Glomerular visceral epithelial cell (primary cell): Measurements from ENCODE around the gene SLMAP.
A peak's percentile ranks its signal among the peaks of the same experiment; 100 is the strongest.
"Not testable (repeated sequence)": the region's sequence is repeated elsewhere in the genome, so short reads cannot be mapped to it uniquely, and the experiment has no call there.

Experiments used
- DNase-seq: peaks from one replicate; pipeline ENCODE4 v3.0.0-alpha.2; 2016; ENCODE audit errors: extremely low spot score

The SLMAP gene

DNA sequence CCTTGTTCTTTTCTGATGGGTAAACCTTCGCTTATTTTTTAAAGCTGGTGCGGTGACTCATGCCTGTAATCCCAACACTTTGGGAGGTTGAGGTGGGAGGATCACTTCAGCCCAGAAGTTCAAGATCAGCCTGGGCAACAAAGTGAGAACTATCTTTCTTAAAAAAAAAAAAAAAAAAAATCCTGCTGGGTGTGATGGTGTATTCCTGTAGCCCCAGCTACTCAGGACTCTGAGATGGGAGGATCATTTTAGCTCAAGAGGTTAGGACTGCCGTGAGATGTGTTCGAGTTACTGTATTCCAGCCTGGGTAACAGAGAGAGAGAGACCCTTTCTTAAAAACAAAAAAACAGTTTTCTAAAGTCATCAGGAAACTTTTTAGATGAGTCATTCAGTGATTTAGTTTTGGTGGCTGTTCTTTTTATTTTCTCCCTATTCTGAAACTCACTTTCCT lies 37.7 kb downstream of the SLMAP start:
- DNase-seq, result no peak

DNA sequence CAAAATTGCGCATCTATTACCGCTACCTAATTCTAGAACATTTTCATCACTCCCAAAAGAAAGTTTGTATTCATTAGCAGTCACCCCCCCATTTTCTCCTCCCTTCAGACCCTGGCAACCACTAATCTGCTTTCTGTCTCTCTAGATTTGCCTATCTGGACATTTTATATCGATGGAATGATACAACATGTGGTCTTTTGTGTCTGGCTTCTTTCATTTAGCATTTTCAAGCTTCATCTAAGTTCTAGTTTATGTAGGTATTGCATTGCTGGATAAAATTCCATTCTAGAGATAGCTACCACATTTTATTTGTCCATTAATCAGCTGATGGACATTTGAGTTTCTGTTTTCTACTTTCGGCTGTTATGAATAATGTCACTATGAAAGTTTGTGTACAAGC lies 38.4 kb downstream of the SLMAP start:
- no peak for DNase-seq

DNA sequence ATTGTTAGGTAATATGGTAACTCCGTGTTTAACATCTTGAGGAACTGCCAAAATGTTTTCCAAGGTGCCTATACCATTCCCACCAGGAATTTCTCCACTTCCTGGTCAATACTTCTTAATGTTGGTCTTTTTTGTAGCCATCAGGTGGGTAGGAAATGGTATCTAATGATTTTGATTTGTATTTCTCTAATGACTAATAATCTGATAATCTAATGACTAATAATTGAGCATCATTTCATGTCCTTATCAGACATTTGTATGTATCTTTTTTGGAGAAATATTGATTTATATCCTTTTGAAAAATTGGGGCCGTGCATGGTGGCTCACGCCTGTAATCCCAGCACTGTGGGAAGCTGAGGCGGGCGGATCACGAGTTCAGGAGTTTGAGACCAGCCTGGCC lies 38.8 kb downstream of the SLMAP start:
- no peak for DNase-seq

DNA sequence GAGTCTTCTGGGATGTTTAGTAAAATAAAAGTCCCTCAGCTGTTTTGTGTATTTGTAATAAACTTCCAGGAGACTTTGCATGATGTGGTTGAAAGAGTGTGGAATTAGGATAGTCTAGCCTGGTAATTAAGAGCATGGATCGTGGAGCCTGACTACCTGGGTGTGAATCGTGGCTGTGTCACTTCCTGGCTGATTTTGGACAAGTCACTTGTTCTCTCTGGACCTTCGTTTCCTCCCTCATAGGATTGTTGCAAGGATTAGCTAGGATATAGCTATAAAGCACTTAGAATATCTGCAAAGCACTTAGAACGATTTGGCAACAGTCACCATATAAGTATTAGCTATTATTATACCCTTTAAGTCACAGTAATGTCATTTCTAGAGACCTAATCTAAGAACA lies 40.2 kb downstream of the SLMAP start:
- no peak for DNase-seq

DNA sequence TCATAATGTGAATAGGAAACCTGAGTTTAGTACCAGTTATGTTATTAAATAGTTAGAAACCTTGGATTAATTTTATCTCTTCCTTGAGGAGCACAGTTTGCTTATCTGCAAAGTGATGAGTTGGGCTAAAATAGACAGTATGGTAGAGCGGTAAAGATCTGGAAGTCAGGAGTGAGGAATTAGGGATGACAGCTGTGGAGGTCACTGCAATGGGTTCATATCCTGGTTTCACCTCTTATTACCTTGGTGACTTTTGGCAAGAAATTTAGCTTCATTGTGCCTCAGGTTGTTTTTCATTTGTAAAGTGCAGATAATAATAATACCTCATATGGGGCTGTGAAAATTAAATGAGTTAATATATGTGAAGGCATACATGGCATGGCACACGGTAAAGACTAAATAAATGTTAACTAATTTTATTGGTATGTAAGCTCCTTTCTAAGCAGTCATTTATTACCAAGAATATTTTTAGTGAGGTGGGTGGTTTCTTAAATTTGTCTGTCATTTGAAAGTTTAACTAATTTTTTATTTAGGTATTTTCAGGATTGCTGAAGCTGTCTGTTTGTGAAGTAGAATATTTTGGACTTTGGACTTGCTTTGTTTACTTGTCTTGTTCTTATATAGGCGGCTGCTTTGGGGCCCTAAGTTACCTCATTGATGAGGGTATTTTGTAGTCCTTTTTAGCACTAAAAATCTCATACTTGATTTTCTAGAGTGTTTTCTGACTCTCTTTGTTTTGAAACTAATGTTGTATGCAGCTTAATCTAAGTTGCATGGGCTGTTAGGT lies 41.8 kb downstream of the SLMAP start:
- no peak for DNase-seq

DNA sequence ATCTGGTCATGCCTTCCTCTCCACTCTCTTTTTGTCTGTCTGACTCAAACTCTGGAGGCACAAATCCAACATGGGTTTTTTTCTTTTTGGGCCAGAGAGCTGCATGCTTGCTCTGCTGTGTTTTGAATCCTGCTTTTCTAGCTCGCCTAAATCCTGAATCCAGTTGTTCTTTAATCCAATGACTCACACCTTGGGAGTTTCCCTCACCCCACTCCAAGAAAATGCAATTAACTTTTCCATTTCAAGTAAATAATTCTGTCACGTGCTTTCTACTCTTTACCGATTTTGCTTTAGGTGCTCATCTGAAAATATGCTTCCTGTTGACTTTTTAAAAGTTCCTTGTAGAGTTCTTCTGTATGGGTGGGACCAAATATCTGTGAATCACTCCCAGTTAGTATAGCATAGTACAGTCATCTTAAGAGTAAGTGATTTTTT lies 47.6 kb downstream of the SLMAP start:
- peak; percentile 88 for DNase-seq

DNA sequence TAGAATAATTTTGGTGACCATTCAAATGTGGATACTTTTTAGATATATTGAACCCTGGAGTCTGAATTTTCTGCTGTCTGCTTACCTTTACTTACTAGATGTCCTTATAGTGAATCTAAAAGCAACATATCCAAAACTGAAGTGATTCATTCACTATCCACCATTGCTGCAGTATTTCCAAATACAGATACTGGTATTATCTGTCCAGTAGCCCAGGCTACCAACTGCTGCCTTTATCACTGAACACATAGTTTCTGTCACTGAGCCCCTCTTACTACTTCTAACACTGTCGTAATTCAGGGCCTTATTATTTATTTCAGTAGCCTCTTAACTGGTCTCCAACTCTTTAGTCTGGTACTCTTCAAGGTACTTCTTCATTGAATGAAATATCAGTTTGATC lies 49.2 kb downstream of the SLMAP start:
- no peak for DNase-seq

DNA sequence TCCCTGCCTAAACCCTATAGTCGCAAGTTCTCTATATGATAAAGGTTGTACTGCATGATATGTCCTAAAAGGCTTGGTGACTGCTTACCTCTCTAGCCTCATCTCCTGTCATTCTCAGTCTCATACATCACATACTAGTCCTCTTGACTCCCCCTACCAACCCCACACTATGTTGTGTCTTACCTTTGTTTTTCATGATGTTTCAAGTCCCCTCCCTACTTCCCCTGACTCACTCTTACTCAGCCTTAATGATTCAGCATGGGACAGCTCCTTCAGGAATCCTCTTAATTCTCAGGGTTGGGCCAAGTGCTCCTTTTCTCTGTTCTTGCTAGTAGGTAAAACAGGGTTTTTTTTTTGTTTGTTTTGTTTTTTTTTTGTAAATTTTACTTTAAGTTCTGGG lies 49.6 kb downstream of the SLMAP start:
- peak; percentile 58 for DNase-seq

DNA sequence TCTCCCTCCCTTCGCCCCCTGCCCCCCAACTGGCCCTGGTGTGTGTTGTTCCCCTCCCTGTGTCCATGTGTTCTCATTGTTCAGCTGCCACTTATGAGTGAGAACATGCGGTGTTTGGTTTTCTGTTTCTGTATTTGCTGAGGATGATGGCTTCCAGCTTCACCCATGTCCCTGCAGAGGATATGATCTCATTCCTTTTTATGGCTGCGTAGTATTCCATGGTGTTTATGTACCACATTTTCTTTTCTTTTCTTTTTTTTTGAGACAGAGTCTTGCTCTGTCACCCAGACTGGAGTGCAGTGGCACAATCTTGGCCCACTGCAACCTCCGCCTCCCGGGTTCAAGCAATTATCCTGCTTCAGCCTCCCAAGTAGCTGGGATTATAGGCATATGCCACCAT lies 50.1 kb downstream of the SLMAP start:
- not testable (repeated sequence) for DNase-seq

DNA sequence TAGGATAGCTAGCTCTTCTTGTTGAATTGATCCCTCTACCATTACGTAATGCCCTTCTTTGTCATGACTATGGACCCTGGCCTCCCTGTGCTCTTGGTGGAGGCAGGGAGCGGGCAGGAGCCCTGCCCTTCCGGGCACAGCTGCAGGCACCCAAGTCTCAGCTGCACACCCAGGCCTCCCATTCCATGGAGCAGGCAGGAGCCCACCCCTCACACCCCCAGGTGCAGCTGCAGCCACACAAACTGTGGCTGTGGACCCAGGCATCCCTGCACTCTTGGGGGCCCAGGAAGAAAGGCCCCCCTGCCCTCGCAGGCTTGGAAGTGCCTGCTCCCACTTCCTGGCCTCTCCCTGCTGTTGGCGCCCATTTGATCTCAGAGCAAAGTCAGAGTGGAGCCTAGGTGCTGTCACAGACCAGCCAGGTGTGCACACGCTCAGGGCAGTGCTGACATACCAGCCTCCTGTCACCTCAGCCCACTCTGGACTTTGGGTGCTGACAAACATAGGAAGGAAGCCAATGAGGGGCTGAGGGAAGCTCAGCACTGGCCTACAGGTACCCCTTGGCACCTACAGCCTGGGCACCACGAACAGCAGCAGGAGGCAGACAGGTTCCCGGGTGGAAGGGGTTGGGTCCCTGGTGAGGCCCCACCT lies 53.0 kb downstream of the SLMAP start:
- DNase-seq, result no peak

DNA sequence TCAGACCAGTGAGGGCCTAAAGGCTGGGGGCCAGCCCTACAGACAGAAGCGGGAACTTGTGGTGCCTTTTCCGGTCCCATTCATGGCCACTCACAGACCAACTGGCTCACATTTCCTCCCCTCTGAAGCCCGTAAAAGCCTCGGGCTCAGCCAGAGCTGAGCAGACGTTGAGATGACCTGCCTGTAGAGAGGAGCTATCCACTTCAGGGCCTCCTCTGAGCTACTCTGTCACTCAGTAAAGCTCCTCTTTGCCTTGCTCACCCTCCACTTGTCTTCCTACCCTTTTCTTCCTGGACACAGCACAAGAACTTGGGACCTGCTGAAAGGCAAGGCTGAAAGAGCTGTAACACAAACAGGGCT lies 53.5 kb downstream of the SLMAP start:
- no peak for DNase-seq

DNA sequence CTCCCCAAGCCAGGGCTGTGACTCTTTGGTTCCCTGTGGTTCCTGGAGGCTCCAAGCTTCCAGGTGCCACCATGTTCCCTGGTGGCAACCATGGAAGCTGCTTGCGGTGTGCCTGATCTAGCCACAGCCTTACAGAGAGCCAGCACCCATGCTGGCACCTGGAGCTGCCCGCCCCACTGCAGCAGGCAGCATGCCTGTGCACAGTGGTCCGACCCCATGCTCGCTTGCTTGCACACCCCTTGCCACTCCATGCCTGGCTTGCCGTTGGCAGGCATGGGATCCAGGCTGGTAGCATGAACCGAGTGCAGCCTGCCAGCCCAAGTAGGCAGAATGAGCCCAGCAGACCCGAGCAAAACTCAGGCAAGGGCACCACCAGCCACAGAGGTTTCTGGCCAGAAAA lies 53.9 kb downstream of the SLMAP start:
- no peak for DNase-seq

DNA sequence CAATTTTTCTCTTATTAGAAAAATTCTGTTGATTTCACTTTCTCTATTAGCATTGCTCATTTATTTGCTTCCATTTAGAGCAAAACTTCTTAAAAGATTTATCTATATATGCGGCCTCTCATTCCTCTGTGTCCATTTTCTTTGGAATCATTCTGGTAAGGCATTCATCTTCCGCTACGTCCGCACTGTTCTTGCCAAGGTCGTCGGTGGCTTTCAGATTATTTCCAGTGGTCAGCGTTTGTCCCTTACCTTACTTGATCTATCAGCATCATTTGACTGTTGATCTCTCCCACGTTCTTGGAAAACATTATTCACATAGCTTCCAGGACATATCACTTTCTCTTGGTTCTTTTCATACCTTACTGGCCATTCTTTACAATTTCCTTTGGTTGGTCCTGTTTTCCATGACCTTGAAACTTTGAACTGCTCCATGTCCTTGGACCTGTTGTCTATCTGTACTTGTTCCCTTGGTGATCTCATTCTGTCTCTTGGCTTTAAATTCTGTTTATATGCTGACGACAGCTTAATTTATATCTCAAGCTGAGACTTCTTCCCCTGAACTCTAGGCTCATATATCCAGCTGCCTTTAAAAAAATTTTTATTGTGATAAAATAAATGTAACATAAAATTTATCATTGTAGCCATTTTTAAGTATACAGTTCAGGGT lies 54.5 kb downstream of the SLMAP start:
- DNase-seq, result no peak

DNA sequence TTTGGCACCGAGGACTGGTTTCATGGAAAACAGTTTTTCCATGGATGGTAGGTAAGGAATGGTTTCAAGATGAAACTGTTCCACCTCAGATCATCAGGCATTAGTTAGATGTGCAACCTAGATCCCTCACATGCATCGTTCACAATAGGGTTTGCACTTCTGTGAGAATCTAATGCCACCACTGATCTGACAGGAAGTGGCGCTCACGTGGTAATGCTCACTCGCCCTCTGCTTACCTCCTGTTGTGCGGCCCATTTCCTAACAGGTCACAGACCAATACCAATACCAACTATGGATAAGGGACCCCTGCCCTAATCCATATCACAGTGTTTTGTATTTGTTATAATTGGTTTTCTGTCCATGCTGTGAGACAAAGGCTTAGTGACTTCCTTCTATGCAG lies 58.9 kb downstream of the SLMAP start:
- no peak for DNase-seq

DNA sequence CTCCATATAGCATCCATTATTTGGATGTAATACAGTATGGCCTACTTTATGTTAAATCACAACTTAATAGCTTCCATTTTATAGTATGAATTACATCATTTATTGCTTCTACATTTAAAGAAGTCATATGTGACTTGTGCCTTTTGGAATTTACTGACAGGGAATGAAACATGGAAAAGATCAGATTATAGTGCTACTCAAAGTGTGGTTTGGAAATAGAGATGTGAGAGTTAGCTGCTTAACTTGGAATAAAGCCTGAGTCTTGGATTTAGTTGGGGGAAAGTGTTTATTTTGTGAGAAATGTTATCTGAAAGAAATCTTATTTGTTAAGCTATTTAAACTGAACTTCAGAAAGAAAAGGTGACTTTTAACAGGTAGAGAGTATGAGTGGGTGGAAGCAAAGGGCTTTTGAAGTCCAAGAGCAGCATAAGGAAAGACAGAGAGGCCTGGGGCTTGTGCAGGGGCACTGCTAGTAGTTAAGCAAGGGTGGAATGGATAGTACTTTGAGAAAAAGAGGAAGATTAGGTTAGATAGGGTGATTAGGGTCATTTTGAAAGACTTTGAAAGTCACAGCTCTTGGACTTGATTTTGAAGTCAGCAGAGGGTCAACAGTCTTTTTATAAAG lies 60.5 kb downstream of the SLMAP start:
- no peak for DNase-seq

DNA sequence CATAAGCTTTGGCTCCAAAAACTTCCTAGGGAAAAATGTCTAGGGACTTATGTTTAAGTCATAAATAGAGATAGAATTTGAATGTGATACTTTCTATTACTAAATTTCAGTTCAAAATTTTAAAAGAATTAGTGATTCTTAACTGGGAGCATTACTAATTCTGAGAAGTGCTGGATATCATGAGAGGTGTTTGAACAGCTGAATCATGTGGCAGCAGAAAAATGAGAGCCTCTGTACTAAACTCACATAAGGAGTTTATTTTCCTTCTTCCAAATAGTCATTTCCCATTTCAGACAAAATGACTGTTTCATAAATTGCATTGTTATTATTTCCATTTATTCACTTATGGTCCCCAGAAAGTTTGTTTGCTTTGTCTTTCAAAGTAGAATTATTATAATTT lies 62.7 kb downstream of the SLMAP start:
- DNase-seq, result no peak

DNA sequence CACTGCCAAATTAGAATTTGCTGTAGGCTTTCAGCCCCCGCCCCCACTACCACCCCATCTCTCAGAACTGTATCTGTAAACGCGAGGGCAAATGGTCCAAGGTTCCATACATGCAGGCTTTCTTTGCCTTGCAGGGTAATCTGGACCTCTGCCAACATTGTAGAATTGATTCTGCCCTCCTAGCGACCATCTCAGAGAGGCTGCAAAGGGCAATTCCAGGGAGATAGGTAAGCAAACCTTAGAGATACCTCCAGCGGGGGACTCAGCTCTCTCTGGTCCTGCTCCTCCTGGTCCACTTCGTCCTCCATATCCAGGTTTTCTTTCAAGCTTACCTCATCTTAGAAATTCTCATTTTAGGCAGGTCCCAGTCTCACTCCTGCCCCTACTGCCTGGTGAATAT lies 64.4 kb downstream of the SLMAP start:
- no peak for DNase-seq

DNA sequence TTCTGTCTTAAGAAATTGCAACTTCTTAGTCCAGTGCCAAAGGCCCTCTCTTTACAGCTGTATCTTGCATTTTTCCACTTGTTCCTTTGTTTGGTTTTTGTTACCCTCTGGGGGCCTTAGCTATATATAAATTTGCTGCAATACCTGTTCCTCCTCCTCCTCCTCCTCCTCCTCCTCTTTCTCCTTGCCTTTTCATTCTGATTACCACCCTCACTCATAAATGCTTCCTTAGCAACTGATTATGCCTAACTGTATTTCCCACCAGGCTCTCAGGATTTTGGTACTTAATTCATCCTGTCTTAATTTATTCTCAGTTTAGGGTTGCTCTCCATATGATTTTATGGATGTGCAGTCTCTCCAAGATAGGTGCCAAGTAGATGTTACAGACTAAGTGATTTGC lies 65.7 kb downstream of the SLMAP start:
- no peak for DNase-seq

DNA sequence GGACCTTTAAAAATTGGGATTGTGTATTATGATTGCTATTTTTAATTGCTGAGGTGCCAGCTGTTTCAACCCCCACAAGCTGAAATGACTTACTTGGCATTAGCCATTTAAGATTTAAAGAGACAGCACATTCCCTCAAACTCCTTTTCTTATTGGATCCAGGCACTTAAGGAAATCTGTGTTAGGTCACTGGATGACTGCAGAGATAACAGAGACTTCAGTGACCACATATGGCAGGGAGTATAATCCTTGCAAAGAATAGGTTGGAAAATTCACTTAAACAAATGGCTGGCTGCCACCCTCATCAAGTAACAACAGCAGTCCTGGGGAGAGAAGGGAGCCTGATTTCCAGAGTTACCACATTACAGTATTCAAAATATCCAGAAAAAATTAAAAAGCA lies 66.6 kb downstream of the SLMAP start:
- DNase-seq, result no peak

DNA sequence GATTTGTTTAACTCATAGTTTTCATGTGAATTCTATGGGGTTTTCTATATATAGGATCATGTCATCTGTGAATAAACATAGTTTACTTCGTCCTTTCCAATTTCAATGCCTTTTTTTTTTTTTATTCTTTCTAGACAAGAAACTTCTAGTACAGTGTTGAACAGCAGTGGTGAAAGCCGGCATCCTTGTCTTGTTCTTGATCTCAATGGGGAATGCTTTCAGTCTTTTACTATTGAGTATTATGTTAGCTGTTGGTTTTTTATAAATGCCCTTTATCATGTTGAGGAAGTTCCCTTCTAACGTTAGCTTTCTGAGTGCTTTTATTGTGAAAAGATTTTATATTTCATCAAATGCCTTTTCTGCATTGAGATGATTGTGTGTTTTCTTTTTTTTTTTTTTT lies 69.0 kb downstream of the SLMAP start:
- DNase-seq, result no peak

DNA sequence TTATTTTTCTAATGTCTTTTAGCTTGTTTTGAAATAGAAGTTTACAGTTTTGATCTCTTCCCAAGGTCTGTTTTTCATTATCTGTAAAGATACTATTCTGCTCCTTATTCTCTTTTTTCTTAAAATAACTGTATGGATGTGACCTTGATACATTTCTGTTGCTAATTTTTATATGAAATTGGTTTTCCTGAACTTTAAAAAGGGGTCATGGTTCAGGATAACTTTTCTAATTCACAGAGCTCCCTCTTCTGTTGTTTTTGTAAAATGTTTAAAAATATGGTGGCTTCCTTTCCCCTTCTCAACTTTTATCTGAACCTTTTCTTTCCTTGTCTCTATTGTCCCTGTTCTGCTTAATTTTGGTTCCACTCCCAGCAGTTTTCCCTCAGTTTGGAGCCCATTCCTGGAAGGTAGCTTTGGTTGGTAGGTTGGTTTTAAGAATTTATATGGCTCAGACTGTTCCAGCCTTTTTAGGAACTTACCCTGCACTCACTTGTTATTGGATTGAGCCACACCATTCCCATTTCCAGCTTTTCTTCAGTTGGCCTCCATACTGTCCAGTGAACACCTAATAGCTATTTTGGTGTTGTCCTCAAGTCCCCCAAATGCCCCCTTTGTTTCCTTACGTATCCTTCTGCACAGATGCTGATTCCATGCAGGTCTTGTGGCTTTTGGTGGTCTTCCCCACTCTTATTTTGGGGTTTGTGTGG lies 70.3 kb downstream of the SLMAP start:
- no peak for DNase-seq
